Parathyroid adenoma (tissue), 2 donors: ENCODE measurements around the gene ALOXE3.

Experiments used
- H2AFZ ChIP-seq: fragments of 300-600 bp; sonication (generic); one replicate; pipeline ENCODE4 v1.7.0; 2017; ENCODE audit warnings: antibody characterized with exemption, mild to moderate bottlenecking
- H3K27ac ChIP-seq: fragments of 300-600 bp; sonication (generic); one replicate; pipeline ENCODE4 v1.7.0; 2017
- H3K27me3 ChIP-seq: fragments of 300-600 bp; sonication (generic); one replicate; pipeline ENCODE4 v1.7.0; 2017; ENCODE audit warnings: low read length; ENCODE audit not compliant: control insufficient read depth, insufficient read depth
- H3K36me3 ChIP-seq: fragments of 300-600 bp; sonication (generic); one replicate; pipeline ENCODE4 v1.7.0; 2017; ENCODE audit warnings: low read length; ENCODE audit not compliant: control insufficient read depth, insufficient read depth
- H3K4me1 ChIP-seq: fragments of 300-600 bp; sonication (generic); one replicate; pipeline ENCODE4 v1.7.0; 2017; ENCODE audit warnings: control low read depth
- H3K4me2 ChIP-seq: fragments of 300-600 bp; sonication (generic); one replicate; pipeline ENCODE4 v1.7.0; 2017; ENCODE audit warnings: low read length
- H3K4me3 ChIP-seq: fragments of 300-600 bp; sonication (generic); one replicate; pipeline ENCODE4 v1.7.0; 2017; ENCODE audit warnings: low read depth, low read length
- H3K79me2 ChIP-seq: fragments of 300-600 bp; sonication (generic); one replicate; pipeline ENCODE4 v1.7.0; 2017; ENCODE audit warnings: control low read depth
- H3K9ac ChIP-seq: fragments of 300-600 bp; sonication (generic); one replicate; pipeline ENCODE4 v1.7.0; 2017; ENCODE audit warnings: mild to moderate bottlenecking
- H3K9me3 ChIP-seq: fragments of 300-600 bp; sonication (generic); one replicate; pipeline ENCODE4 v1.7.0; 2017; ENCODE audit warnings: low read length; ENCODE audit not compliant: control insufficient read depth
- TF ChIP-seq, protein P1 (sequence below): fragments of 300-600 bp; sonication (generic); IDR thresholded peaks from one replicate; pipeline ENCODE4 v1.7.0; 2017; ENCODE audit warnings: antibody characterized with exemption, mild to moderate bottlenecking
- donor health status: primary hyperparathyroidism.

The ALOXE3 gene

GRCh38 chr17:8160741-8161221, 42.5 kb upstream of the ALOXE3 start:
- Histone ChIP-seq H2AFZ (no peak overlapping the region), H3K27ac (peak overlapping the region; percentile 100), H3K4me3 (no peak overlapping the region), H3K9me3 (no peaks in the 10 kb centered on the region), H3K27me3 (no peaks in the 10 kb centered on the region), H3K4me1 (peaks cover 35% of the 10 kb centered on the region), H3K36me3 (no peaks in the 10 kb centered on the region), H3K9ac (no peak overlapping the region), H3K4me2 (peak overlapping the region; percentile 0), H3K79me2 (peaks cover 24% of the 10 kb centered on the region)
- TF ChIP-seq, protein P1, sequence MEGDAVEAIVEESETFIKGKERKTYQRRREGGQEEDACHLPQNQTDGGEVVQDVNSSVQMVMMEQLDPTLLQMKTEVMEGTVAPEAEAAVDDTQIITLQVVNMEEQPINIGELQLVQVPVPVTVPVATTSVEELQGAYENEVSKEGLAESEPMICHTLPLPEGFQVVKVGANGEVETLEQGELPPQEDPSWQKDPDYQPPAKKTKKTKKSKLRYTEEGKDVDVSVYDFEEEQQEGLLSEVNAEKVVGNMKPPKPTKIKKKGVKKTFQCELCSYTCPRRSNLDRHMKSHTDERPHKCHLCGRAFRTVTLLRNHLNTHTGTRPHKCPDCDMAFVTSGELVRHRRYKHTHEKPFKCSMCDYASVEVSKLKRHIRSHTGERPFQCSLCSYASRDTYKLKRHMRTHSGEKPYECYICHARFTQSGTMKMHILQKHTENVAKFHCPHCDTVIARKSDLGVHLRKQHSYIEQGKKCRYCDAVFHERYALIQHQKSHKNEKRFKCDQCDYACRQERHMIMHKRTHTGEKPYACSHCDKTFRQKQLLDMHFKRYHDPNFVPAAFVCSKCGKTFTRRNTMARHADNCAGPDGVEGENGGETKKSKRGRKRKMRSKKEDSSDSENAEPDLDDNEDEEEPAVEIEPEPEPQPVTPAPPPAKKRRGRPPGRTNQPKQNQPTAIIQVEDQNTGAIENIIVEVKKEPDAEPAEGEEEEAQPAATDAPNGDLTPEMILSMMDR, result no peak

DNA sequence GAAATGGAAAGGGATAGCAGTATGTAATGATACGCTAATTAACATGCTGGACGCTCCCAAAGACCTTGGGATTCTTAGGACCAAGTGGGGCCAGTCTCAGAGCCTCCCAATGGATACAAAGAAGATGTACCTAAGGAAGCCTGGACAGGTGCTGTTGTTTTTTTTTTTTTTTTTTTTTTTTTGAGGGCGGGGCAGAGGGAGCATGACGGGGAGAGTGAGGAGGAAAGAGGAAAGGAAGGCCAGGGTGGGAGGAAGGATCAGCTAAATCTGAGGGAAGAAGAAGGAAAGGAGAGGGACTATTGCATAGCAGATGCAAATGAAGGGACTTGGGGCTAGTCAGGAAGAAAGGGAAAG, 41.9 kb upstream of the ALOXE3 start:
- no peak overlapping the region for H3K4me2 ChIP-seq
- no peaks in the 10 kb centered on the region for H3K9me3 ChIP-seq
- no peak overlapping the region for H3K4me3 ChIP-seq
- H2AFZ ChIP-seq, result no peak overlapping the region
- TF ChIP-seq, protein P1, result no peak
- no peaks in the 10 kb centered on the region for H3K27me3 ChIP-seq
- H3K9ac ChIP-seq, result no peak overlapping the region
- peaks cover 30% of the 10 kb centered on the region for H3K79me2 ChIP-seq
- peaks cover 35% of the 10 kb centered on the region for H3K4me1 ChIP-seq
- peak overlapping the region; percentile 85 for H3K27ac ChIP-seq
- no peaks in the 10 kb centered on the region for H3K36me3 ChIP-seq

- H3K9me3 ChIP-seq, result no peaks in the 10 kb centered on the region
- H3K79me2 ChIP-seq, result peaks cover 35% of the 10 kb centered on the region
- H3K4me2 ChIP-seq, result no peak overlapping the region
- no peak overlapping the region for H3K4me3 ChIP-seq
- H3K27me3 ChIP-seq, result no peaks in the 10 kb centered on the region
- H3K27ac ChIP-seq, result peak overlapping the region; percentile 85
- H3K36me3 ChIP-seq, result no peaks in the 10 kb centered on the region
- peaks cover 36% of the 10 kb centered on the region for H3K4me1 ChIP-seq
- TF ChIP-seq, protein P1, result no peak
- H3K9ac ChIP-seq, result no peak overlapping the region
- no peak overlapping the region for H2AFZ ChIP-seq
Measured at GRCh38 chr17:8159459-8160223, 41.3 kb upstream of the ALOXE3 start.

DNA sequence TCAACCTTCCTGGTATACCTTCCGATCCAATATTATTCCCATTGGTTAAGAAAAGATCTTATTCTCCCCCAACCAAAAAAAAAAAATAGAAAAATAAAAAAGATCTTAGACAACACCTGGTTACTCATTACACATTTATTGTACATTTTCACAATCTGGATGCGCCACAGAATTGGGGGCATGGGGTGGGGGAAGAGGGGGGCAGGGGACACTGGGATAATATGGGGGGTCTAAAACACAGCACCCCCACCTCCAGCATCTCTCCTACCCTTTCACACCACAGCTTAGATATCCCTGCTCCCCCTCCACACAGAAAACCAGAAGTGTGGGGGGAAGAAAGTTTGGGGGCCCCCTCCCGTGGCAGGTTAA, 40.7 kb upstream of the ALOXE3 start:
- H3K27ac ChIP-seq, result peak overlapping the region; percentile 85
- peak overlapping the region; percentile 50 for H3K4me2 ChIP-seq
- TF ChIP-seq, protein P1, result no peak
- H3K4me1 ChIP-seq, result peaks cover 32% of the 10 kb centered on the region
- H3K27me3 ChIP-seq, result no peaks in the 10 kb centered on the region
- H3K9ac ChIP-seq, result no peak overlapping the region
- no peaks in the 10 kb centered on the region for H3K36me3 ChIP-seq
- no peak overlapping the region for H3K4me3 ChIP-seq
- H2AFZ ChIP-seq, result no peak overlapping the region
- no peaks in the 10 kb centered on the region for H3K9me3 ChIP-seq
- H3K79me2 ChIP-seq, result peaks cover 37% of the 10 kb centered on the region
